ENCODE measurements around the gene TSPAN11. TPM values are rescaled to one million over a fixed set of nuclear protein-coding genes. Genes with fewer than 3 reads are reported as not detected.

The TSPAN11 gene
- total RNA-seq, 1 donor from 2014 or later, result 17.5 TPM

DNA sequence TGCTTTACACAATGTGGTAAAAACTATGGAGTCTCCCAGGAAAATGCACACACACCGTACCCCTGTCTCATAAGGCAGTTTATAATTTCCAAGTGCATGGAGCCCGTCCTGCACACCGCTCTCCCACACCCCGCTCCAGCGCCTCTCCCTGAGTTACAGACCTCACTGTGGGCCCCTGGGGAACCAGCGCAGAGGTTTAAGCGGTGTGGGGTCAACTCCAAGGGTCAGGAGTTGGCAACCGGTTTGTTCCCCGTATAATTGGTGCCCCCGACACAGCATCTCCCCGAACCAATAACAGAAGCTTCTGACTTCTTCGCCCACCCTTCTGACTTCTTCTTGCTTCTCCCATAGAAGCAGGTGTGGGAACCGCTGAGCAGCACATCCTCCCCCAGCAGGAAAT lies 88.7 kb downstream of the TSPAN11 start:
- no peak overlapping the region for H3K4me3 Mint-ChIP-seq (ENCODE audit: low read depth)
- peaks cover 5% of the 10 kb centered on the region for H3K27me3 Mint-ChIP-seq
- peaks cover 1% of the 10 kb centered on the region for H3K36me3 Mint-ChIP-seq (ENCODE audit: insufficient read depth)
- H3K4me1 Mint-ChIP-seq (ENCODE audit: low read depth), result no peaks in the 10 kb centered on the region
- H3K27ac Mint-ChIP-seq, result no peak overlapping the region
- no peak for DNase-seq (ENCODE audit: low spot score, unreplicated experiment)
- no peak for TF ChIP-seq CTCF (IDR thresholded peaks at IDR 0.05; ENCODE audit: unreplicated experiment)
- H3K9me3 Mint-ChIP-seq (ENCODE audit: low read depth), result peaks cover 5% of the 10 kb centered on the region

DNA sequence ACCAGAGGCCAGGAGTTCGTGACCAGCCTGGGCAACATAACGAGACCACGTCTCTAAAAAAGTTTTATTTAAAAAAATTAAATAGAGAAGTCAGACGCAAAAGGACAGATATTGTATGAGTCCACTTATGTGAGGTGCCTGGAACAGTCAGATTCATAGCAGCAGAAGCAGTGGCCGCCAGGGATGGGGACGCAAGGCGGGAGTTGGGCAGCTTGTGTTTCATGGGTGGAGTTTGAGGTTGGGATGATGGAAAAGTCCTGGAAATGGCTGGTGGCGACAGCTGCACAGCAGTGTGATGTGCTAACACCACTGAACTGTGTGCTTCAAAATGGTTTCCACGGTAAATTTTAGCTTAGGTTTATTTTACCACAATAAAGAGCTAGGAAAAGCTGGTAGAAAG lies 89.5 kb downstream of the TSPAN11 start:
- peaks cover 5% of the 10 kb centered on the region for H3K27me3 Mint-ChIP-seq
- H3K9me3 Mint-ChIP-seq (ENCODE audit: low read depth), result peaks cover 5% of the 10 kb centered on the region
- no peaks in the 10 kb centered on the region for H3K4me1 Mint-ChIP-seq (ENCODE audit: low read depth)
- H3K36me3 Mint-ChIP-seq (ENCODE audit: insufficient read depth), result peaks cover 3% of the 10 kb centered on the region
- no peak for TF ChIP-seq CTCF (IDR thresholded peaks at IDR 0.05; ENCODE audit: unreplicated experiment)
- DNase-seq (ENCODE audit: low spot score, unreplicated experiment), result no peak
- H3K27ac Mint-ChIP-seq, result no peak overlapping the region
- no peak overlapping the region for H3K4me3 Mint-ChIP-seq (ENCODE audit: low read depth)

DNA sequence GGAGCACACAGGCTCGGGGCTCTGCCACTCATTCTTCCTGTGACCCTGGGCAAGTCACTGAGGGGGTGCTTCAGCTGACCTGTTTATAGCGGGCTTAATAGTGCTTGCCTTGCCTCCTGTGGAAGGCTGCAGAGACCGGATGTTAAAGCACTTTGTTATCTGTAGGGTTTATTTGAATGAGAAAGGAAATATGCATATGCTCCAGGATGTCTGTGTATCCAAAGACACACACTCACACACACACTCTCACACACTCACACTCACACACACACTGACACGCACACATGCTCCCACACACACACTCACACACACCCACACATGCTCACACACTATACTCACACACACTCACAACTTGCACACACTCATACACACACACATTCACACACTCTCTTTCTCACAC lies 91.0 kb downstream of the TSPAN11 start:
- H3K4me3 Mint-ChIP-seq (ENCODE audit: low read depth), result no peak overlapping the region
- no peaks in the 10 kb centered on the region for H3K27me3 Mint-ChIP-seq
- peaks cover 3% of the 10 kb centered on the region for H3K36me3 Mint-ChIP-seq (ENCODE audit: insufficient read depth)
- DNase-seq (ENCODE audit: low spot score, unreplicated experiment), result no peak
- no peak for TF ChIP-seq CTCF (IDR thresholded peaks at IDR 0.05; ENCODE audit: unreplicated experiment)
- H3K27ac Mint-ChIP-seq, result no peak overlapping the region
- no peaks in the 10 kb centered on the region for H3K4me1 Mint-ChIP-seq (ENCODE audit: low read depth)
- peaks cover 10% of the 10 kb centered on the region for H3K9me3 Mint-ChIP-seq (ENCODE audit: low read depth)

DNA sequence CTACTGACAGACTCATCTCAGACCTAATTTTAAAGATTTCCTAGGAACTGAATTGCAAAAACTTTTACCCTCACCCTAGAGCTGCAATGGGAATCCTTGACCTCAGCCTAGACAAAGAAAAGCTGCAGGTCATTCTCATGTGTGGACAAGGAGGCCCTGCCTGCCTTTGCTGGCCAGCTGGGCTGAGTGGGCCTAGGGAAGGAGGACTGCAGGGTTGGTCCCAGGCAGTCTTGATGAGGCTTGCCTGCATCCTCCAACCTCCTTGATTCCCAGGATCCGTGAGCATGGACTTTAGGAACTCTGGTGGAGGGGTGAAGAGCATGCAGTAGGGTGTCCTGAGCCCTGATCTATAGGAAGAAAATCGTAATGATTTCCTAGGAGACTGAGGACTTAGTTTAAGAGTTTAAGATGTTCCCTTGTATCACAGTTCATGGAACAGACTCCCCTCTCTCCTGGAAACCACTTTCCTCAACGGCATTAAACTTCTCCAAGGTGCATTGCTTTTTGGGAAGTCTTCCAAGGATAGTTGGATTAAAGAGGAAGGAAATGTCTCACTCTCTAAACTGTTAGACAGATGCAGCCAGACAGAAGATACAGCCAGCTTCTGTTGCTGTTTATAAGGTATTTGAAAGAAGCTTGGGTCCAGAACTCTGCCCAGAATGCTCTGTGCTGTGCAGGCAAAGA lies 91.7 kb downstream of the TSPAN11 start:
- no peak for TF ChIP-seq CTCF (IDR thresholded peaks at IDR 0.05; ENCODE audit: unreplicated experiment)
- H3K4me3 Mint-ChIP-seq (ENCODE audit: low read depth), result no peak overlapping the region
- no peaks in the 10 kb centered on the region for H3K4me1 Mint-ChIP-seq (ENCODE audit: low read depth)
- no peak for DNase-seq (ENCODE audit: low spot score, unreplicated experiment)
- peaks cover 10% of the 10 kb centered on the region for H3K9me3 Mint-ChIP-seq (ENCODE audit: low read depth)
- H3K27ac Mint-ChIP-seq, result no peak overlapping the region
- peaks cover 3% of the 10 kb centered on the region for H3K36me3 Mint-ChIP-seq (ENCODE audit: insufficient read depth)
- H3K27me3 Mint-ChIP-seq, result no peaks in the 10 kb centered on the region

GRCh38 chr12:31018790-31019505 lies 92.4 kb downstream of the TSPAN11 start:
- Mint-ChIP-seq H3K4me1 (ENCODE audit: low read depth) (no peaks in the 10 kb centered on the region), H3K36me3 (ENCODE audit: insufficient read depth) (peaks cover 3% of the 10 kb centered on the region), H3K27ac (no peak overlapping the region), H3K27me3 (no peaks in the 10 kb centered on the region), H3K4me3 (ENCODE audit: low read depth) (no peak overlapping the region), H3K9me3 (ENCODE audit: low read depth) (peaks cover 10% of the 10 kb centered on the region)
- no peak for TF ChIP-seq CTCF (IDR thresholded peaks at IDR 0.05; ENCODE audit: unreplicated experiment)
- DNase-seq (ENCODE audit: low spot score, unreplicated experiment), result no peak

Measured in progenitor cell of endocrine pancreas (in vitro differentiated cells).